ENCODE data around the gene TMEM132D.
"Not testable (repeated sequence)": the region's sequence is repeated elsewhere in the genome, so short reads cannot be mapped to it uniquely, and the experiment has no call there.

TMEM132D gene

DNA sequence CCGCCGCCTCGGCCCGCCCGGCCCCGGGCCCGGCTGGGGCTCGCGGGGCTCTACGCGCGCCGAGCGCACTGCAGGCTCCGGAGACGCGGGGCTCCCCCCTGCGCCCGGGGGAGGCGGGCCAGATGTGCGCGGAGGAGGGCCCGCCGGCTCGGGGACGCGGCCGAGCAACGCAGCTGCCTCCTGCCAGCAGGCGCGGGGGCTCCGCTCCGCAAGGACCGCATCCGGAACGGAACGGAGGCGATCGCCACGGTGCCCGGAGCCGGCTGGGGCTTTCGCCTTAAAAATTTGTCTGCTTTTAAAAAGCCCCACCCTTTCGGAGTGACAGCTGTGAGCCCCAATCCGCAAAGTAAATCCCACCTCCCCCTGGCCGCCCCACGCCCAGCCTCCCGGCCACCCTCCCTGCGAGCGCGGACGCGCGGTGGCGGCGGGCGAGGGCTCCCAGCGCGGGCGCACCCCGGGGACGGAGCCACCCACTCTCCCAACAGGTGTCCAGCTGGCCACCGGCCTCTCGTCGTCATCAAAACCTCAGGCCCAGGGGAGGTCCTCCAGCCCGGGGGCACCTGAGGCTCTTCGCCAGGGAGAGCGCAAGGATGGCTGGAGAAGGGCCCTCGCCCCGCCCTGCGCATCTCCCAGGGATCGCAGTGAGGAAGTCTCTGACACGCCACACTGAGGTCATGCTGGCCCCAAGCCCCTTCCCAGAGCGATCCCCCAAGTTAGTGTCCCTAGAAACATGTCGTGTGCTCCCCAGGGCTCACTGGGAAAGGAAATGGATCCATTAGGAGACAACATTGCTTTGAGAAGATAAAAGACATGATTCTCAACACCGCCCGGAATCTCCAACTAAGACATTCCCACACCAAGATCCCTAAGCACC, at the start of gene TMEM132D:
TSS of gene TMEM132D (minus strand) at position 70 of the 874 bp plus-strand sequence.
- no peak for DNase-seq (ENCODE audit: low read depth)

DNA sequence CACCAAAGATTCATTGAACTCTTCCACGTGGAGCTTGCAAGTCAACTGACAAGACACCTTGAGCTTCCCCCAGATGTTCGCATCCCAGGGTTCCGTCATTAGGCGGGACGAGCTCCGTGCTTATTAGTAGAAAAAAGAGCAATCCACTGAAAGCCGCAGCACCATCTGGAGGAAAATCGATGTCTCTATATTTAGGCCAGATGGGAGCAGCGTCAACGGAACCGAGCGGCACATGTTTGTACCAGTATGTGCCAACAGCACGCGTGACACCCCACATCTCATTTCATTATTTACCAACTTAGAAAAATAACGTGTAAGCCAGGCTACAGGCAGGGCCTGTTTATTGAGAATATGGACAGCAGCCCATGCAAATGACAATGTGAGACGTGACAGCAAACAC, 45.8 kb upstream of the TMEM132D start:
- DNase-seq (ENCODE audit: low read depth): no peak

DNA sequence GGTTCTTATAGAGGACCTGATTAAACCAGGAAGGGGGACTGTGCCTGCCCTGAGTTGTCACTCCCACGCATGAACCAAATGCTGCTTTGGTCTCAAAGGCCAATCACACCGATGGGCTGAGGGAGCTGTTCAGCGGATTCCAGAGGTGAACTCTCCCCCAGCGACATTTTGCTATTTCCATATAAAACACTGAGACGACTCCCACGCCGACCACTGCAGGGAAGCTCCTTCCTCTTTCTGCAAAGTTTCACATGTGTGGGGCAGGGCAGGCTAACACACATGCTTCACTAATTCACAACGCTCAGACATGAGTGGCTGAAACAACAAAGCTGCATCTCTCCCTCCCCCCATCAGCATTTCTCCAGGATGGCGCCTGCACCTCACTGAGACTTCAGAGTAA, 37.8 kb upstream of the TMEM132D start:
- no peak for DNase-seq (ENCODE audit: low read depth)

DNA sequence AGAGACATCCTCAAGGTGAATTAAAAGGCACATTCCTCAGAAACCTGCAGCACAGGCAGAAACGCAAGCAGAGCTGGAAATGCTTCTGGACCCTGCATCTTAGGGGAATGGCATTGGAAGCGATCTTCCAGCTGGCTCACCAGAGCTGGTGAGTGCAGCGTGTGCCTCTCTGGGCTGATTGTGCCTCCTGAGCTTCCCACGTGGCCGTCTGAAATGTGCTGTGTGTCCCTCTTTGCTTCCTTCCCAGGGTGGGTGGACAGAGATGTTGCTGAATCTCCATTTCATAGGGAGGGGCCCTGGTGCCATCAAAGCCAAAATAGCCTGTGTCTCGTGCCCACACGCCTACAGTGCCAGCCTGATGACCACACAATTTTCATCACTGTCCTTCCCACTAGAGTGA, 34.3 kb upstream of the TMEM132D start:
- no peak for DNase-seq (ENCODE audit: low read depth)

DNA sequence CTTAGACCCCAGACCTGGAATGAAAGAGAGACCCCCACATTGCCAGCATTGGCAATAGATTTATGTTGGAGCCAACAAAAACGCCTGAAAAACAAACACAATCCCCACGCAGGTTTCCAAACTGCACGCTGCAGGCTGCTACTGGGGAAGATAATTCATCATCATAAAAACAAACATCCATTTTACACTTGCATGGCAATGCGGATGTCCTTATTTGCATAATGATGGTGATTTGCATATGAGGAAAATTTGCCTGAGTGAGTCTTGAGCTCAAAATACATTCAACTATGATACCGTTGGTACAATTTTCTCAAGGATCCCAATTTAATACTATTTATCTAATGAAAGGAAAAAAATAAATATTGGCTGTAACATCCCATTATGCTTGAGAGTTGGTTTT, 33.6 kb upstream of the TMEM132D start:
- no peak for DNase-seq (ENCODE audit: low read depth)

DNA sequence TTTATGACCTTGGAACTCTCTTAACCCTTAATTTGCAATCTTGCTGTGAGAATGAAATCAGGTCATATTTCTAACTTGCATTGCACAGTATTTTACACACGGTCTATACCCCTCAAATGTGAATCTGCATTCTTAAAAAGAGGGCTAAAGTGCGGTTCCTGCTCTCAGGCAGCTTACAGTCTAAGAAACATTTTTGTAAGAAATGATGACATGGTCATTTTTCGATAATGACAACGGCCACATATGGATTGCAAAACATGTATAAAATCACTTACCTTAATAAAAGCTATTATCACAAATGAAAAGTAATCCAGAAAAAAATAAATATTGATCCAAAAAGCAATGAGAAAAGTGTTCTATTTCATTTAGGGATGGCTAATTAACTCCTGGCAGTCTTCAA, 24.8 kb upstream of the TMEM132D start:
- DNase-seq (ENCODE audit: low read depth): no peak

DNA sequence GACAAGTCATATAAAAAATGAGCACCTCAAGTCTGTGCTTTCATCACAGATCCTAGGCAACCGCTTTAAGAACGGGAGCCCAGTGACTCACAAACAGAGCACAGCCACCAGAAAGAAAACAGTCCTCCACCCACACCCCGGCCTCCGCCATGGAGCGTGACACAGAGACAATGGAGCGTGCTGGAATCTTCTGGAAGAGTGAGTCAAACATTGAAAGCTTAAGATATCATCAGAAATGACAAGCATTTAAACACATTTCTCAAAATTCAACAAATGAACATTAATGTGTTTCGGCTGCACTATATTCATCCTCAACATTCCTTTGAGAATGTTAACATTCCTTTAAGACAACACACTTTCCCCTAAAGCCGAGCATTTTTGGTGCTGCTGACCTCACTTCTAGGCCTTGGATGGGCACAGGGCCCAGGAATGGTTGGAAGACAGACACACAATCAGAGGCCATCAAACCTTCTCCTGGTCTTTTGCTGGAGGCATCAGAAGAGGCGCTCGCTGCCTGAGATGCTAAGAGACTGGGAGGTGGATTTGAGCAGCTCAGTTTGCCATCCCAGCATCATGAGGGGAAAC, 23.6 kb upstream of the TMEM132D start:
- no peak for DNase-seq (ENCODE audit: low read depth)

DNA sequence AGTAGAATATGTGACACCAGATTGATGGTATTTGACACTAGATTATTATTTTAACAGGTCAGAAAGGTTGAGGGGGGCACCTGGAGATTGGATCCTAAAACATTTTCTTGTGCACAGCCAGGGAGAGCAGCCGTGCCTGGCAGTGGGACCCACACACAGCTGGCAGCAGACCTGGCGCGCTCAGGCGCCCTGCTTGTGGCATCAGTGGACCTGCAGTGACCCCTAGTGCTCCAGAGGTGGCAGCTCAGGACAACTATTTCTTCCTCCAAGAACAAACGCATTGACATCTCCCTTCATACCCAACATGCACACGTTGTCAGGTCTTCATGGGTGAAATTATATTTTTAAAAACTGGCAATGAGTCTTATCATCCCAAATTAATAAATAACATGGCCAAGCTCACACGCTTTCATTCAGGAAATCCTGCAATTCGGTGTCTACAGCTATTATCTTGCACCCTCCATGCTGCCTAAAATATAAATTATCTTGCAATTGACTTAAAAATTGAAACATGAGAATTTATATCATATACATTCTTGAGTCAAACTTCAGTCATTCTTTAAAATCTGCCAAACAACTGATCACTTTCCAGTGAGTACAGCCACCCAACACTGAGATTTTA, 7.7 kb upstream of the TMEM132D start:
- DNase-seq (ENCODE audit: low read depth): no peak

DNA sequence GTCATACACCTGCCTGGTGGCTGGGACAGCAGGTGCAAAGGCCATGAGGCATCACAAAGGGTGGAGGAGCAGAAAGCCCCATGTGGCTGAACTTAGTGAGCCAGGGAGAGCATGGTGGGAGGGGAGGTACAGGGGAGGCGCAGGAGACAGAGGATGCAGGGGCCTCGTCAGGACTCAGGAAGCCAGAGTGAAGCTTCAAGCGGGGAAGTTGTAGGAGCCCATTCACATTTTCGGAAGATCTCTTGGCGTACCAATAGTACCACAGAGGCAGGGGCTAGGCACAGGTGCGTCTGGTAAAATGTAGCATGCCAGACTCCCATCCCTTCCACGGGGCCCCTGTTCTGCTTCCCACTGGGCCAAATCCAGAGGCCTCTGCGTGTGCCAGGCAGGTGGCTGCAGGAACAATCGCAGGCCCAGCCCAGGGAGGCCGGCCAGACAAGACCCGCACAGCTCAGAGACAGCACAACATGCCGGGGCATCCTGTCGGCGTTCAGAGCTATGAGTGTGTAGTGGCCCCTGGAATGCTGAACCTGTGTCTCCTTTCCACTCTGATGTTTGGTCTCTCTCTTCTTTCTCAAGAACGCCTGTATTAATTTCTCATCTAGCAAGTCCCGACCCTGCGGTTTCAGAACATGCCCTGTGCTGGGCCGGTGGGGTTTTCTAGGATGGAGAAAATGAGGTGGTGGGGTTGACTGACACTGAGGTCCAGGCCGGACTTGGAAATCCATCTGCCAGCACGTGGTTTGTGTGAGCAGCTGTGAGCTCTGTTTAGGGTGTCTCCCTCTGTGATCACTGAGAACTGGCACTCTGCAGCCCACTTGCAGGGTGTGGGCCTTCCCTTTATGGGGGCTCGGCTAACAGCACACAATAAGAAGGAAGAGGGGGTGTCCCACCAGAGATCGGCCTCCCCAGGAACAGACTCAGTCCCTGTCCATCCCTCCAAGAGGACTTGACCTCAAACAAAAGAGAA, 5.5 kb upstream of the TMEM132D start:
- DNase-seq (ENCODE audit: low read depth): no peak

DNA sequence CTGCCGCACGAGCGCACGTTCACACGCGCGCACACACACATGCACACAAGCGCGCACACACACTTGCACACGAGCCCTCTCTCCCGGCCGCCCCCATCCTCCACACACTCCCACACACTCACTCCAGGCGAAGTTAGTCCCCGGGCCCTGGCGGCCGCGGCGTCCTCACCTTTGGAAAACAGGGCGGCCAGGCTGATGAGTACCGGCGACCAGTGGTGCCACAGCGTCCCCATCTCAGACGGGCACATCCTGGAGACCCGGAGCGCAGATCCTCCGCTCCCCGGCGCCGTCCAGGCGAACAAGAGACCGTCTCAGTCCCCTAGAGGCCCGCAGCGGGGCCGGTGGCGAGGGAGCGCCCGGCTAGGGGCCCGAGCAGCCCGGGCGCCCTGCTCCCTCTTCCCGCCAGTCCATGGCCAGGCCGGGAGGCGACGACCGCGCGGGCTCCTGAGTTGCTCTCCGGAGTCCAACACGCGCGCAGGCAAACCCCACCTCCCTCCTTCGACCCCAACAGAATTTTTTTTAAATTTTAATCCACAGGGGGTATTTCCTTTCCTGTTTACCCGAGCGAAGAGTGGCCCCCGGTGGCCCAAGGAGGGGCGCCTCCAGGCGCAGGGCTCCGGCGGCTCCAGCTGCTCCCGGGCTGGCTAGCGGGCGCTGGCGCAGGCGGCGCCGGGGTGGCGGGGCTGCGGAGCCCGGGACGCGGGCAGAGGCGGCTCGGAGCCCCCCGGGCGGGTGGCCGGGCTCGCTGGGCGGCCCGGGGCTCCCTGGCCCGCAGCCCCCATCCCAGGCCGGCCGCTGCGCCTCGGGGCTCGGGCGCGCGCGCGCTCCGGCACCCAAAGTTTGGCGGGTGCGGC, 506 bp downstream of the TMEM132D start:
- no peak for DNase-seq (ENCODE audit: low read depth)

DNA sequence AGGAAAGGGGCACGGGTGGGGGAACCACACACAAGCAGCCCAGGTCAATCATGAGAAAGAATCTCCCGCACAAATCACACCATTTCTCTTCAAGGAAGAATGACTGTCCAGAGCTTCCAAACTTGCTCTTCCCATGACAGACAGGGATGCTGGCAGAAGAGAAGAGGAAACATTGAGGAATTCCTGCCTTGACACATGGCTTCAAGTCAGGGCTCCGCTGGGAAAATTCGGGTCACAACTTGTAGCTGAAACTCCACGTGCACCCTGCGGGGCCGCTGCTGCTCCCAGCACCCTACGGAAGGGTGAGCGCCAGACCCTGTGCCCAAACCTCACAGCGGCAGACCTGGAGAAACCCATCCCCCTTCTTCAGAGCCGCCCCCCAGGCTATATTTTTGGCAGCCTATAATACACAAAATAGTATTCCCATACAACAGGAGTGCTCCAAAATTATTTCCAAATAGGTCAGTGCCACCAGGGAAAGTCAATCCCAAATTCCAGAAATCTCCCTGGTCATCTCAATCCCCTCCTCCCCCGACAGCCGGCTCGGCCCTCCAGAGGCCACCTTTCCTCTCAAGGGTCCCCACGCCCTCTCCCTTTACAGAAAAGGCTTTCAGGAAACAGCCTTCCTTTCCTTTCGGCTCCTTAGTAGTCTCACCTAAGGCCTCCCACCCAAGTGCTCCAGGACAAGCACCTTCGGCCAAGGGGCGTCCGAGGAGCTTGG, 1.3 kb downstream of the TMEM132D start:
- DNase-seq (ENCODE audit: low read depth): no peak

DNA sequence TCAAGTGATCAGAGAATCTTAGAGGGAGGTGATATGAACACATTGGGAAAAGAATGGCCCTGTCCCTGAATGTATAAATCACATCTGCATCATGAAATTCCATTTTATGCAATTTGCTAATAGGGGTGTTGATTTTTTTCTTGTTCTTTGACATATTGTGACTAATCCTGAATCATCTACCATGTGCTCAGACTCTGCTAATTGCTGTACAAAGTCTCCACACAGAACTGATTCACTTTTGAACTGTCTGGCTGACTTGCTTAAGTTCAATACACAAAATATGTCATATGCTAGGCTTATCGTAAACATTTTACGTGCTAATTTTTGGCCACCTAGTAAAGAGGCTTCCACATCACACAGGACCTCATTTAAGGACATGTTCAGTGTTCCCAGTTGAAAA, 2.6 kb downstream of the TMEM132D start:
- no peak for DNase-seq (ENCODE audit: low read depth)

DNA sequence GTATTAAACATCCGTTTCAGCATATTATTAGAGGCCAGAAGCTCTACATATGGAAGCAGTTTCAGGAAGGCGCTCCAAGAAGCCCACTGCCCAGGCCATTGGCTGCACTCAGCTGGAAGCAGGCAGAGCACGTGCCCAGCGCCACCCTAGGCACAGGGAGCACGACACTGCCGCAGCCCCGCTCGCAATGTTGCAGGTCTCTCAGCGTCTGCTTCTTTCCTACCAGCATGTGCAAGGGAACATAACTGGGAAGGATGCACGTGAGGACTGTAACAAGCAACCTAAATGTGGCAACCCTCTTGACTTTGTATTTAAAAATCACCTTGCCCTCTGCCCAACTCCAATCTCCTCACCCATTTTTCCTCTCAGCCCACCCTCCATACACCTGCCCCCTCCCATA, 3.5 kb downstream of the TMEM132D start:
- no peak for DNase-seq (ENCODE audit: low read depth)

DNA sequence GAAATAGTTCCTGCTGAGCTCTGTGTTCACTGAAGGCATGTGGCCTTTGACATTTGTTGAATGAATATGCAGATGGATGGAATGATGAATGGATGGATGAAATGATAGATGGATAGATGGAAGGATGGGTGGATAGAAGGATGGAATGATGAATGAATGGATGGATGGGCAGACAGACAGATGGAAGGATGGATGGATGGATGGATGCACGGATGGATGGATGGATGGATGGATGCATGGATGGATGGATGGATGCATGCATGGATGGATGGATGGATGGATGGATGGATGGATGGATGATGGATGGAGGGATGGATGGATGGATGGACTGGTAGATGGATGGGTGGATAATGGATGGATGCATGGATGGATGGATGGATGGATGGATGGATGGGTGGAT, 4.8 kb downstream of the TMEM132D start:
- not testable (repeated sequence) for DNase-seq (ENCODE audit: low read depth)

DNA sequence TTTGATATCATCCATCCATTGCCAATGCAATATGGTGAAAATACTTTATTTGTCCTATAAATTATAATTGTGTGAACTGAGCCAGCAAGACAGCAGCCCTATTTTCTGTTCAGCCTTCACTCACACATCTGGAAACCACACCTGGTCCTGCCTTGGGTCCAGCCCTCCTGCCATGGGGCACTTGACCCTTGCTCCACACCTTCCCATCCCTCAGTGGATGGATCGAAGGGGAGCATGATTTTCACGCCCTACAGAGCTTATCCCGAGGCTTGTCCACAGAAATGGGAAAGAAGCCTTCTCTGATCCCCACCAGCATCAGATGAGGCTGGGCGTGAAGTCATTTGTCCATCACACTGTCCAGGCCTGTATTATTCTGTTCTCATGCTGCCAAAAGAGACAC, 10.1 kb downstream of the TMEM132D start:
- DNase-seq (ENCODE audit: low read depth): no peak

DNA sequence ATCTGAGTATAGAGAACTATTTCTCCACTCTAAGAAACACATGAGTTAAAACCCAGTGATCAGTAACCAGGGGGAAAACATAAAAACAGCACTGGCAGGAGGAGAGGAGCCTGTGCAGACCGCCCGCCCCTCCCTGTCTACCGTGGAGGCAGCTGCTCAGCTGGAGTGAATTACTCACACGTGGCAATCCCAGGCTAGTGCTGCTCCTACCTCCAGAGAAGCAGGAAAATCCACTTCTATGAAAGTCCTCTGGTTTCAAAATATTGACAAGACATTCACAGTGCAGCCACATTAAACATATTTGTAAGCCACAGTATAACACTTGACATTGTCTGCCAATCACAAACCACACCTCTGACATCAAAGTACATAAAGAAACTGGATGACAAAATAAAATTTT, 16.7 kb downstream of the TMEM132D start:
- DNase-seq (ENCODE audit: low read depth): no peak

DNA sequence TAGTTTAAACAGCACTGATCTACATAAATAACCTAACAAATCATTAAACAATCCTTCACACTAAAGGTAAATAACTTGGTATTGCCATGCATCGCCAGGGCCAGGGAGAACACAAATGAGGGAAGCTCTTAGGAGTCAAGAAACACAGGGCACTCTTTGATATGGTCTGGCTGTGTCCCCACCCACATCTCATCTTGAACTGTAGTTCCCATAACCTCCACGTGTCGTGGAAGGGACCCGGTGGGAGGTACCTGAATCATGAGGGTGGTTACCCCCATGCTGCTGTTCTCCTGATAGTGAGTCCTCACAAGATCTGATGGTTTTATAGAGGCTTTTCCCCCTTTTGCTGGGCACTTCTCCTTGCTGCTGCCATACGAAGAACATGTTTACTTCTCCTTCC, 17.3 kb downstream of the TMEM132D start:
- DNase-seq (ENCODE audit: low read depth): no peak

DNA sequence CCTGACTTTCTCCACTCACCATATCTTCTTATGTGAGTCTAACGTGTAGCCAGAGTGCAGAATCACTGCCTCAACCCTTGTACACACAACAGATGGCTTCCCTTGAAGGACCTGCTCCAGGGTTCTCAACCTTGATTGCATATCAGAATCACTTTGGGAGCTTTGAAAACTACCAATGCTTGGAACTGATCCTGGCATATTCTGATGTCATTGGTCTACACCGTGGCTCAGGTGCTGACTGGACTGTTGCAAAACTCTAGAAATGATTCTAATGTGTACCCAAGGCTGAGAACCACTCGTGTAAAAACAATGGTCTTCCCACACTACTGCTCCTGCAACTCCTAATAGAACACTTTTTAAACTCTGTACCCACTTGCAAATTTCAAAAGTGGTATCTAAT, 18.5 kb downstream of the TMEM132D start:
- DNase-seq (ENCODE audit: low read depth): no peak

DNA sequence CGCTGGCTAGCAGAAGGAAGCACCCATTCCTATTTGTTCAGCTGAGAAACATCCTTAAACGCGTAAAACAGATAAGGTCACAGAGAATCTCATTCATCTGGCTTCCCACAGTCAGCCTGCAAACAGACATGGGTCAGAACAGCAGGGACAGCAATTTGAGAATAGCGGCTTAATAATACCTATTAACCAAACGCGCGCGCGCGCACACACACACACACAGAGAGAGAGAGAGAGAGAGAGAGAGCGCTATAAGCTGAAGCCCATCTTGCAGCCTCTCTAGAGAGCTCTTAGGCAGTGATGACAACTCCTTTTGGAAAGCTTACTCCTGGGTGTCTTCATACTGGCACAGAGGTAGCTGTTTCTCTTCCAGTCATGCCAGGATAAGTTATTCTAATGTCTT, 26.4 kb downstream of the TMEM132D start:
- no peak for DNase-seq (ENCODE audit: low read depth)

DNA sequence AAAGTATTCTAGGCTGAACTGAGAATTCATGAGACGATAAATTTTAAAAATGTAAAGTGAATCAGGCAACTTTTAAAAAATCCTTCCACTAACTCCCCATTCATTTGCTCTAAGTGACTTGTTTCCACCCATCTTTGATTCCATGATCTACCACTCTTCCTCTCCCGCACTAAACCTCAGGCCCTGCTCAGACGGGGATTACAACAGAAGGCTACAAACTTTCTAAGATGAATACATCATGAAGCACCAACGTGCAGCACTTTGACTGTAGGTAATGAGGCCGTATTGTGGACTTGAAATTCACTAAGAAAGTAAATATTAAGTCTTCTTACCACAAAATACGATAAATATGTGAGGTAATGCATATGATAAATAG, 30.0 kb downstream of the TMEM132D start:
- DNase-seq (ENCODE audit: low read depth): no peak

Data from fibroblast of gingiva (primary cell).